ENCODE results near the gene ZNF23. TPM values are rescaled to one million over a fixed set of nuclear protein-coding genes. Genes with fewer than 3 reads are reported as not detected.
"Not testable (repeated sequence)": the region's sequence is repeated elsewhere in the genome, so short reads cannot be mapped to it uniquely, and the experiment has no call there.

ZNF23 gene
- 11.0 TPM for polyA plus RNA-seq (2012; ENCODE audit: insufficient read depth, insufficient read length)

DNA sequence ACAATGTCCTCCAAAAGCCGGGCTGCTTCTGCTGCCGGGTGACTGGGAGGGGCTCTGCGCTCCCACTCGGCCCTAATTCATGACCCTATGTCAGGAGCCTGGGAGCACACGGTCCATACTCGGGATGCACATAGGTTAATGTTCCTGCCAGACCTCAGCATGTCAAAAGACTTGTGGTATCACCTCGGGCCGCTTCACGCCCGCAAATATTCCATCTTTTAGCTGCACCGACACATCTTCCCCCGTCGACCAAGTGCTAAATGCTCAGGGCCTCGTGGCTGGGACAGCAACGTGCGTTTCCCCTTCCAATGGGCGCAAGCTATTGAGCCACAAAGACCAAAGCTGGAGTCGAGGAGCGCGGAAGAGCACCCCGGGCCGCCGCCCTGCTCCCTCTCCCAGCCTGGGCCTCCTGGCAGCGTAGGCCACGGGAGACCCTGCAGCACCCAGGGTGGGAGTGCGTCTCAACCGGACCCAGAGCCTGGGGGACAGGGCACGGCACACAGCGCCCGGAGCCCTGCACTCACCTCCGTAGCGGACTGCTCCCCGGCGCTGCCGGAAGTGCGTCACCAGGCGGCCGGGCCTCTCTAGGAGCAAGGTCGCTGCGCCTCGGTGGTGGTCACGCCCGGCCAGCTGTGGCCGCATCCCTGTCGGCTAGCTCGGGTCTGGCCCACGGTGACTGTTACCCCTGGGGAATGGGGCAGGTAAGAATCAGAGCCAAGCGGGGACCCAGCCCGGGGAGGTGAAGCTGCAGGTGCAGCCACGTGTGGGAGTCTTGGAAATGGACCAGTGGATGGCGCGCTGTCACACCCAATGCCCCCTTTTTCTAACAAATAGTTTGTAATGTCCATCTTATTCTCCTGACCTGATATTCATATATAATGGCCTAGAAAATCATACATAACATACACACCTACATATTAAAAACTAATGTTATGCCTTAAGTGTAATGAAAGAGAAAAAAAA is at the start of gene ZNF23:
Gene ZNF23, minus strand, starts transcription at position 562 of the 963 bp plus-strand sequence. CDS start 5,451 bp downstream, outside the sequence.
- H3K4me3 ChIP-seq (ENCODE audit: low read length) = peak within 1 kb of the TSS; percentile 96
- DNase-seq (ENCODE audit: low read depth, low spot score) = peak; percentile 51

DNA sequence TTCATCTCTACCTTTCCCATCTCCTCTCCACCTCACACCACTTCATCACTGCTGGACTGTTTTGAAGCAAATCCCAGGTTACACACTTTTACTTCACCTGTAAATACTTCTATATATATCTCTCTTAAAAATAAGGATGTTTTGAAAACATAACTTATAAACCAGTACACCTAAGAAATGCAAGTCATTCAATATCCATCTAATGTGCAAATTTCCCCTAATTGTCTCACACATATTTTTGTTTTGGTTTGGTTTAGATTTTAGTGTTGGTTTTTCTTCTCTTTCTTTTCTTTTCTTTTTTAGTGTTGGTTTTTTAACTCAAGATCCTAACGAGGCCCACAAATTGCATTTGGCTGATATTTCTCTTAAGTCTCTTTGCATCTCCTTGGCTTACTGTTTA is 45.0 kb upstream of the ZNF23 start:
- H3K4me3 ChIP-seq (ENCODE audit: low read length) = no peak overlapping the region
- no peak for DNase-seq (ENCODE audit: low read depth, low spot score)

GRCh38 chr16:71504901-71505300 is 42.9 kb upstream of the ZNF23 start:
- H3K4me3 ChIP-seq (ENCODE audit: low read length) = no peak overlapping the region
- no peak for DNase-seq (ENCODE audit: low read depth, low spot score)

DNA sequence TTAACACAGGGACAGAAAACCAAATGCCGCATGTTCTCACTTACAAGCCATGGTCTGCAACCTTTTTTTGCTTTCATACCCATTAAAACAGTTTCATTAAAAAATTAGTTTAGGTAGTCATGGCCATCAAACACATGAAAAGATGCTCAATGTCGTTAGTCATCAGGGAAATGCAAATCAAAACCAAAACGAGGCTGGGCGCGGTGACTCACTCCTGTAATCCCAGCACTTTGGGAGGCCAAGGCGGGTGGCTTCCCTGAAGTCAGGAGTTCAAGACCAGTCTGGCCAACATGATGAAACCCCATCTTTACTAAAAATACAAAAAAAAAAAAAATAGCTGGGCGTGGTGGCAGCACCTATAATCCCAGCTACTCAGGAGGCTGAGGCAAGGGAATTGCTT is 42.0 kb upstream of the ZNF23 start:
- not testable (repeated sequence) for DNase-seq (ENCODE audit: low read depth, low spot score); H3K4me3 ChIP-seq (ENCODE audit: low read length)

- DNase-seq (ENCODE audit: low read depth, low spot score) = no peak
- H3K4me3 ChIP-seq (ENCODE audit: low read length) = no peak overlapping the region
Measured at GRCh38 chr16:71501547-71501946, 39.5 kb upstream of the ZNF23 start.

GRCh38 chr16:71500964-71501363 is 38.9 kb upstream of the ZNF23 start:
- no peak for DNase-seq (ENCODE audit: low read depth, low spot score)
- H3K4me3 ChIP-seq (ENCODE audit: low read length) = no peak overlapping the region

GRCh38 chr16:71499775-71500364 is 37.8 kb upstream of the ZNF23 start:
- DNase-seq (ENCODE audit: low read depth, low spot score) = peak; percentile 63
- no peak overlapping the region for H3K4me3 ChIP-seq (ENCODE audit: low read length)

DNA sequence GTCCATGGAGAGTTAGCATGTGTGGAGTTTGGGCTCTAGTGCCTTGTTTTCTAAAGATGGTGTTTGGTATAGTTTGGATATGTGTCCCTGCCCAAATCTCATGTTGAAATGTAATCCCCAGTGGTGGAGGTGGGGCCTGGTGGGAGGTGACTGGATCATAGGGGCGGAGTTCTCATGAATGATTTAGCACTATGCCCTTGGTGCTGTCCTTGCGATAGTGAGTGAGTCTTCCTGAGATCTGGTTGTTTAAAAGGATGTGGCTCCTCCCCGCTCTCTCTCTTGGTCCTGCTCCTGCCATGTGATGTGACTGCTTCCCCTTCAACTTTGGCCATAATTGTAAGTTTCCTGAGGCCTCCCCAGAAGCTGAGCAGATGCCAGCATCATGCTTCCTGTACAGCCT is 36.0 kb upstream of the ZNF23 start:
- DNase-seq (ENCODE audit: low read depth, low spot score) = no peak
- no peak overlapping the region for H3K4me3 ChIP-seq (ENCODE audit: low read length)

- H3K4me3 ChIP-seq (ENCODE audit: low read length) = no peak overlapping the region
- no peak for DNase-seq (ENCODE audit: low read depth, low spot score)
Measured at GRCh38 chr16:71493213-71493612, 31.2 kb upstream of the ZNF23 start.

GRCh38 chr16:71492786-71493185 is 30.7 kb upstream of the ZNF23 start:
- no peak overlapping the region for H3K4me3 ChIP-seq (ENCODE audit: low read length)
- DNase-seq (ENCODE audit: low read depth, low spot score) = no peak

DNA sequence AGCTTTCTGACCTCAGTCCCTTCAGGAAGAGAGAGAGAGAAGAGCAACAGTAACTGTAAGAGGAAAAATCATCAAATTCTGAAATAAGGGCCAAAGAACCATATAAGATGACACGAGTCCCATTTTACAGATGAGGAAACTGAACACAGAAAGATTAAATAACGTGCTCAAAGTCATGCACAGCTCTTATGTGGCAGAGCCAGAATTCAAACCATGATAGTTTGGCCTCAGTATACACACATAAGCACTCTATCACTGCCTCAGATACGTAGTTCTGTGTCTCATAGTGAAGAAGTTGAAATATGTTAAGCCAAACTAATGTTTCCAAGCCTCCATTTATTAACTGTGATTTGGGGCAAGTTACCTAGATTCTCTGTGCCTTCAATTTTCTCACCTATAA is 29.0 kb upstream of the ZNF23 start:
- H3K4me3 ChIP-seq (ENCODE audit: low read length) = no peak overlapping the region
- DNase-seq (ENCODE audit: low read depth, low spot score) = no peak

DNA sequence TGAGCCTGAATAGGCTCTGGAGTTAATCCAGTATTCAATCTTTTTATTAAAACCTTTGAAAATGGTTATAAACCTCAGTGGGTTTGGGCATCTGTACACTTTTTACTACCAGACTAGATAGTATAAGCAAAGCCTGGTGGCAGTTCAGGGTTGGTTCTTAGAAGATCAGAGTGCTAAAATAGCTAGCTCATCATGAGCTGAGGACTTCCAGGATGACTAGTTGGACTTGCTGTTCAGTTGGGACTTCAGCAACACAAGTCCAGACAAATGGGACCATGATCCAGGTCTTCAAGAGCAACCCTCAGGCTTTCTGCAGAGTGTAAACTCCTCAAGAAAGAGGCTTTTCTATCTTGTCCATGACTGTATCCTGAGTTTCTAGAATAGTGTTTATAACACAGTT is 28.3 kb upstream of the ZNF23 start:
- DNase-seq (ENCODE audit: low read depth, low spot score) = no peak

GRCh38 chr16:71489122-71489521 is 27.1 kb upstream of the ZNF23 start, which contains the start of gene ZNF19:
Gene ZNF19 (minus strand): TSS chr16:71489324. CDS start chr16:71482114, 7,210 bp downstream.
- no peak for DNase-seq (ENCODE audit: low read depth, low spot score)
- H3K4me3 ChIP-seq (ENCODE audit: low read length) = no peak within 1 kb of the TSS

More for the DNA sequence above, 28.3 kb upstream of the ZNF23 start:
- H3K4me3 ChIP-seq (ENCODE audit: low read length) = no peak overlapping the region

DNA sequence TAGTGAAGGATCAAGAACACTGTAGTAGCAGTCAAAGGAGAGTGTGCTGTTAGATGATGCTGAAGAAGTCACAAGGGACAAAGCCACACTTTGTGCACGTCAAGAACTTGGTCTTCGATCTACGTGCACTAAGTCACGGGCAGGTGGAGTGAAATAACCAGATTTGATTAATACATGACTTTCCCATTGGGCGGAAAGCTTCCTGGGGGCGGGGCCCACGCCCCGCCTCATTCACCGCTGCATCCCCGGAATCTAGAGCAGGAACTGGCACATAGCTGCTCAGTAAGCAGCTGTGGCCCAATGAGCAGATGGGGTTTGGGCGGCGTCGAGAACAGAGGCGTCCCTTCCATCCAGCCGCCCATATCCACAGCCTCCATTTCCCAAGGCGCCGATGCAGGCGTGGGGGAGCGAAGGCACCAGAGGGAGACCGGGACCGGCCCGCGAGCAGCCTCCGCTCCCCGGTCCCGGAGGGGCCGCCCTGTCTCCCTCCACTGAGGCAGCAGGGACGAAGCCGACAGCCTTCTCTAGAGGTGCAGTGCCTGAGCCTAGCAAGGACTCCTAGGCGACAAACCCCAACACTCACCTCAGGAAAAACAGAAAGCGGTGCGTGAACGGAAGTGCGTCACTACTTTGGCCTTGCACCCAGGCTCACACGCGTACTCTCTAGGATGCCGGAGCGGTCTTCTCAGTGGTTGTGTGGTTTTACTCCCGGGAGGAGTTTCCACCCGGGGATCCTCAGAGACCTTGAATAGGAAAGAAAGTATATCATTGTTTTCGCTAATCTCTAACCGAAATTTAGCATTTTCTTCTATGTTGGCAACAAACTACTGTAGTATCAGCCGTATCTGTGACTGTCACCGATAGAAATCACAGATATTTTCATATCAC is 22.2 kb upstream of the ZNF23 start:
- H3K4me3 ChIP-seq (ENCODE audit: low read length) = peak overlapping the region; percentile 83

GRCh38 chr16:71482569-71482968 is 20.5 kb upstream of the ZNF23 start:
- no peak for DNase-seq (ENCODE audit: low read depth, low spot score)
- no peak overlapping the region for H3K4me3 ChIP-seq (ENCODE audit: low read length)

More for the DNA sequence above, 22.2 kb upstream of the ZNF23 start:
- peak; percentile 90 for DNase-seq (ENCODE audit: low read depth, low spot score)

- DNase-seq (ENCODE audit: low read depth, low spot score) = no peak
- H3K4me3 ChIP-seq (ENCODE audit: low read length) = no peak overlapping the region
Measured at GRCh38 chr16:71480956-71481355, 18.9 kb upstream of the ZNF23 start.

DNA sequence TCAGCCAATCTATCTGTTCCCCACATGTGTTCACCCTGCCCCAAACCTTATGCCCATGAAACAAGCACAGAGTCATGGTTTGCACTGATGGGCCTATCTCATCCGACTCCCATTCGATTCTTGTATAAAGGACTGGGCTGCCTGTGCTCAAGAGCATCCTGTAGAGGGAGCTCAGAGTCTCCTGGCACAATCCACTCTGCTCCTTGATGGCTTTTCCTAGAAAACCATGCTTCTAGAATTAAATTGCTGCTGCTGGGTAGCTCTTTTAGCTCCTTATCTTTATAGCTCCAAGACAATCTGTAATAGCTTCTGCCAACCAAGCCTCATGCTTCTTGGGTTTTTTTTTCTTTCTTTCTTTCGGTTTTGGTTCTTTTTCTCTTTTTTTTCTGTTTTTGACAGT is 17.4 kb upstream of the ZNF23 start:
- H3K4me3 ChIP-seq (ENCODE audit: low read length) = no peak overlapping the region

DNA sequence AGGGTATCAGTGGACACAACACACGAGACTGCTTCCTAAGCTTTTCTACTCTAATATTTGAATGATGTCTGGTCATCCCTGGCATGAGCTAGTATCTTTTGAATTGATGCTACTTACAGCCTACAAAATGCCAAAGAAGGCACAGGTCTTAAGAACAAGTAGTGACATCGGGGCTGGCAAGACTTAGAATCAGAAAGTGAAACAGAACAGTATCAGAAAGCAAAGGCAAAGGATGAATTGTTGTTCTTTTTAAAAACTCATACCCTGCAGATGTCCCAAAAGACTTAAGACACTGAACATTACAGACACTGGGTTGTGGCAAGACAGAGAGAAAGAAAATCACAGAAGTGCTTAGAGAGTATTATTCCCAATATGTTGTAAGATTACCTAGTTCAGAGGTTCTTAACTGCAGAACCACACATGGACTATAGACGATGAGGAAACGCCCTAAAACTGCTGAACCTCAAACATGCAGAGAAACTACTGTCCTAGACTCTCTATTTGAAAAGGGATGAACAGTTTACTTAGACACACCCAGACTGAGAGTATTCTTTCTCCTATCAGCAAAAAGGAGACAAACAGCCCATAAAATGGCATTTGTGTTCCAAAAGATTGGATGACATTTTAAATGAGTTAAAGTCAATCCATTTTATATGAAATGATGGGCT is 14.5 kb upstream of the ZNF23 start:
- no peak for DNase-seq (ENCODE audit: low read depth, low spot score)
- no peak overlapping the region for H3K4me3 ChIP-seq (ENCODE audit: low read length)

More for the DNA sequence above, 17.4 kb upstream of the ZNF23 start:
- no peak for DNase-seq (ENCODE audit: low read depth, low spot score)

DNA sequence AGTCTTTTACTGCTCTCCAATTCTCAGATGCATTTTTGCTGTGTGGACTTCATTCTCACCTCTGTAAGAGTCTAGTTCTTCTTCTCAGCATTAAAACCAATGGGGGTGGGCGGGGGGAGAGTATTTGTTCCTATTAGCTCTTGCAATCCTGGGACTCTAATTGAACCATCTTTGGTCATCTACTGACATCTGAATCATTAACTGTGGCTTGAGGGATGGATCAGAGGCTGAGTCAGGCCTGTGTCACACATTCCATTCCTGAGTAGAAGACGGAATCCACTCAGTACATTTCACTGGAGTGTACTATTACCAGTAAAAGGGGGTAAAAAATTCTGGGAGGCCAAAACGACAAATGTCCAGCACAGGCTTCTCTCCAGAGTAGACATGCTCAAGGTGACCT is 12.8 kb upstream of the ZNF23 start:
- no peak for DNase-seq (ENCODE audit: low read depth, low spot score)
- H3K4me3 ChIP-seq (ENCODE audit: low read length) = no peak overlapping the region

Measured in Jurkat, Clone E6-1 (cell line).